SKM-1 treated with dmso at 0.1 percent for 144 hours (cell line): Measurements from ENCODE around the gene PHB1.
"Not testable (repeated sequence)": the region's sequence is repeated elsewhere in the genome, so short reads cannot be mapped to it uniquely, and the experiment has no call there.

Source experiments
- DNase-seq: peaks from one replicate; lab custom pipeline; 2025; ENCODE audit not compliant: unreplicated experiment; lab: John Stamatoyannopoulos, UW

Gene PHB1

GRCh38 chr17:49381793-49382192, 32.9 kb downstream of the PHB1 start:
- DNase-seq: no peak

GRCh38 chr17:49381033-49381432, 33.6 kb downstream of the PHB1 start:
- DNase-seq: no peak

- peak; percentile 17 for DNase-seq
These were observed 34.8 kb downstream of the PHB1 start for GRCh38 chr17:49379926-49380325.

- DNase-seq: no peak
These were observed 36.4 kb downstream of the PHB1 start for GRCh38 chr17:49378311-49378710.

GRCh38 chr17:49375544-49375943, 39.1 kb downstream of the PHB1 start:
- DNase-seq: no peak

- no peak for DNase-seq
These were observed 41.6 kb downstream of the PHB1 start for GRCh38 chr17:49373115-49373514.

- DNase-seq: no peak
These were observed 42.3 kb downstream of the PHB1 start for GRCh38 chr17:49372425-49372824.

- no peak for DNase-seq
These were observed 43.5 kb downstream of the PHB1 start for GRCh38 chr17:49370971-49371834.

- DNase-seq: no peak
These were observed 44.9 kb downstream of the PHB1 start for GRCh38 chr17:49369760-49370159.

- no peak for DNase-seq
These were observed 45.6 kb downstream of the PHB1 start for GRCh38 chr17:49369089-49369488.

- DNase-seq: peak; percentile 22
These were observed 49.0 kb downstream of the PHB1 start for GRCh38 chr17:49365667-49366066.

- not testable (repeated sequence) for DNase-seq
These were observed 49.6 kb downstream of the PHB1 start for GRCh38 chr17:49365126-49365525.

- DNase-seq: no peak
These were observed 50.6 kb downstream of the PHB1 start for GRCh38 chr17:49364119-49364518.

- DNase-seq: no peak
These were observed 51.4 kb downstream of the PHB1 start for GRCh38 chr17:49363251-49363650.

- DNase-seq: no peak
These were observed 52.0 kb downstream of the PHB1 start for GRCh38 chr17:49362723-49363117.

GRCh38 chr17:49361902-49362722, 52.6 kb downstream of the PHB1 start, which contains the start of gene ZNF652:
TSS of gene ZNF652 (minus strand) at chr17:49362250. CDS start at chr17:49317725, 44,525 bp downstream.
- DNase-seq: peak; percentile 82

GRCh38 chr17:49361129-49361901, 53.4 kb downstream of the PHB1 start:
- peak; percentile 57 for DNase-seq

GRCh38 chr17:49360796-49361128, 53.9 kb downstream of the PHB1 start:
- DNase-seq: no peak

GRCh38 chr17:49359990-49360795, 54.5 kb downstream of the PHB1 start:
- no peak for DNase-seq

- no peak for DNase-seq
These were observed 55.9 kb downstream of the PHB1 start for GRCh38 chr17:49358641-49359247.
